HG02642 (cell line): ENCODE data around the gene ACOX3.
"Not testable (repeated sequence)": the region's sequence is repeated elsewhere in the genome, so short reads cannot be mapped to it uniquely, and the experiment has no call there.

Source experiments
- ATAC-seq: cut with Tn5 transposase; IDR thresholded peaks from one replicate; pipeline ENCODE4 v1.9.1; 2021; ENCODE audit warnings: mild to moderate bottlenecking; ENCODE audit not compliant: unreplicated experiment, poor library complexity

Gene ACOX3

GRCh38 chr4:8364141-8364540 is 76.4 kb downstream of the ACOX3 start:
- no peak for ATAC-seq

- ATAC-seq, result no peak
These were observed 78.0 kb downstream of the ACOX3 start for GRCh38 chr4:8362483-8362882.

GRCh38 chr4:8359193-8359592 is 81.3 kb downstream of the ACOX3 start:
- ATAC-seq, result no peak

GRCh38 chr4:8356856-8357255 is 83.7 kb downstream of the ACOX3 start:
- ATAC-seq, result no peak

GRCh38 chr4:8355864-8356565 is 84.5 kb downstream of the ACOX3 start:
- ATAC-seq, result no peak

GRCh38 chr4:8355306-8355705 is 85.2 kb downstream of the ACOX3 start:
- ATAC-seq, result no peak

- ATAC-seq, result no peak
These were observed 86.5 kb downstream of the ACOX3 start for GRCh38 chr4:8353912-8354453.

GRCh38 chr4:8353158-8353669 is 87.3 kb downstream of the ACOX3 start:
- ATAC-seq, result no peak

- no peak for ATAC-seq
These were observed 88.0 kb downstream of the ACOX3 start for GRCh38 chr4:8352368-8353157.

- no peak for ATAC-seq
These were observed 88.6 kb downstream of the ACOX3 start for GRCh38 chr4:8351931-8352367.

GRCh38 chr4:8350841-8351461 is 89.6 kb downstream of the ACOX3 start:
- no peak for ATAC-seq

GRCh38 chr4:8350352-8350751 is 90.2 kb downstream of the ACOX3 start:
- ATAC-seq, result no peak

- no peak for ATAC-seq
These were observed 90.8 kb downstream of the ACOX3 start for GRCh38 chr4:8349664-8350236.

- ATAC-seq, result not testable (repeated sequence)
These were observed 91.3 kb downstream of the ACOX3 start for GRCh38 chr4:8349236-8349635.

GRCh38 chr4:8348071-8348470 is 92.5 kb downstream of the ACOX3 start:
- no peak for ATAC-seq

GRCh38 chr4:8347660-8348059 is 92.9 kb downstream of the ACOX3 start:
- ATAC-seq, result no peak

GRCh38 chr4:8346838-8347605 is 93.5 kb downstream of the ACOX3 start:
- ATAC-seq, result no peak

GRCh38 chr4:8345946-8346814 is 94.3 kb downstream of the ACOX3 start:
- no peak for ATAC-seq
